ENCODE data around the gene CRBN.
A peak's percentile ranks its signal among the peaks of the same experiment; 100 is the strongest.

The CRBN gene

DNA sequence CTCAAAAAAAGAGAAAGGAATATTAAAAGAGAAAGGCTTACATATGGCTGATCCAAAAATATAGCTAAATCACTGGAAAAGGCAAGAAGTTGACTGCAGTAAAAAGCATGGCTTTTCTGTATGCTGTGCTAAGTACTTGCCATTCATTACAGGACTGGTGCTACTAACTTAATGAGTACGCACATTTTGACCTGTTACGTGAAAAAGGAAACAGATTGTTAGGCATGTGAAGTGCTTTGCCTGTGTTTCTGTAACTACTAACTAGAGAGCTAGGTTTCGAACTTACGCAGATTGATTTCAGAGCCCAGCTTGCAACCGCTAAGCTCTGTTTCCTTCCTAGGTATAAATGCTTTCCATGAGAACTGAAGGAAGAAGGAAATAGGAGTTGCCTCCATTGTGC, 49.9 kb downstream of the CRBN start:
- Mint-ChIP-seq H3K9me3 (no peaks in the 10 kb centered on the region), H3K4me3 (peak overlapping the region in 1 of 3 experiments; percentile 39), H3K36me3 (ENCODE audit: low read depth) (peaks cover 40% of the 10 kb centered on the region), H3K4me1 (peaks cover 28% of the 10 kb centered on the region), H3K27me3 (ENCODE audit: low read depth) (no peaks in the 10 kb centered on the region), H3K27ac (no peak overlapping the region)
- TF ChIP-seq CTCF (IDR thresholded peaks at IDR 0.05; ENCODE audit: unreplicated experiment in 3 of 3), result no peak

- Mint-ChIP-seq H3K27me3 (ENCODE audit: low read depth) (no peaks in the 10 kb centered on the region), H3K27ac (peak overlapping the region; percentile 92 to 99 (median 99)), H3K4me3 (peak overlapping the region; percentile 90 to 97 (median 95)), H3K4me1 (peaks cover 24% of the 10 kb centered on the region), H3K9me3 (no peaks in the 10 kb centered on the region), H3K36me3 (ENCODE audit: low read depth) (peaks cover 28% of the 10 kb centered on the region)
- no peak for TF ChIP-seq CTCF (IDR thresholded peaks at IDR 0.05; ENCODE audit: unreplicated experiment in 3 of 3)
Observed at GRCh38 chr3:3127432-3128010, 52.0 kb downstream of the CRBN start.

DNA sequence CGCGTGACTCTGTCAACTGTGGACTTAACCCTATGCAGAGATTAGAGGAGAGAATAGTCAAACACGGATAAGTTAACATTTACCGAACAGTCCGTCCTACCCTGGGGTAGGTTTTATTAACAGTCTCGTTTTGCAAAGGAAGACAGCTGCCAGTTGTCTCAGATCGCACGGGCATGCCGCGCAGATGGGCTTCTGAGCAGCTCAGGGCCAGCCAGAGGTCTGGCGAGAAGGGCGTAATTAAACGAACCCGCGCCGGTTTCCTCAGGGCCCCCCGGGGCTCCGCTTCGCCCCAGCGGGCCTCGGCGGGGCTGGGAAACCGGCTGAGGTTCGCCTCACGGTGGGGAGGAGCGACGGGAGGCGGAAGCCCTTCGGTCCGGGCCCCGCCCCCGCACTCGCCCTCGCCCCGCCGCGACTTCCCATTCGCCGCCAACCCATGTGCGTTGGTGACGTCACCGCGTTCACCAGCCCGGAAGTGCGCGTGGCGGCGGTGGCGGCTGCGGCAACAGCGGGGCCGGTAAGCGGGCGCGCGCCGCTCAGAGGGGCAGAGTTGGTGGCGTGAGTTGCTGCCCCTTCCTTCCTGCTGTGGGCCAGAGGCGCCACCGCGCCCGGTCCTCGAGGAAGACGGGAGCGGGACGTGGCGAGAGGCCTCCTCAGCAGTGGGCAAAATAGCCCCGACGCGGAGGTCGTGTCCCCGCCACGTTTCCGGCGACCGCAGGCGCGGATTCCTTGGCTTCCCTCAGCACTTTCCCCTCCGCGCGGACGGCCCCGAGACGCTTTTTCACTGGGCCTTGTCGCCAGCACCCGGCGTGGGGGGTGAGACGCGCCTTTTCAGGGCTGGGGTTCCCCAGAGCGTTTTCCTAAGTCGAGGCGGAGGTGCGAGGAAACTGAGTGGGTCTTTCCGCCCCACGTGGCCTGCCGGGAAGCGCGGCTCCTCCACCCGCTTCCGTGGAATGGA, 52.7 kb downstream of the CRBN start, which contains the start of gene TRNT1:
TSS of gene TRNT1 (plus strand) at position 464 of the 955 bp plus-strand sequence. CDS start 2,101 bp downstream, outside the sequence.
- H3K4me3 Mint-ChIP-seq, result peak within 1 kb of the TSS; percentile 90 to 97 (median 95)
- peak within 1 kb of the TSS; percentile 92 to 99 (median 99) for H3K27ac Mint-ChIP-seq
- H3K36me3 Mint-ChIP-seq (ENCODE audit: low read depth), result peaks cover 28% of the 10 kb centered on the region
- no peaks in the 10 kb centered on the region for H3K27me3 Mint-ChIP-seq (ENCODE audit: low read depth)
- peaks cover 24% of the 10 kb centered on the region for H3K4me1 Mint-ChIP-seq
- no peak for TF ChIP-seq CTCF (IDR thresholded peaks at IDR 0.05; ENCODE audit: unreplicated experiment in 3 of 3)
- no peaks in the 10 kb centered on the region for H3K9me3 Mint-ChIP-seq

GRCh38 chr3:3125977-3126376, 53.5 kb downstream of the CRBN start:
- H3K4me1 Mint-ChIP-seq, result peaks cover 24% of the 10 kb centered on the region
- peak overlapping the region; percentile 90 to 97 (median 95) for H3K4me3 Mint-ChIP-seq
- TF ChIP-seq CTCF (IDR thresholded peaks at IDR 0.05; ENCODE audit: unreplicated experiment in 3 of 3), result no peak
- H3K9me3 Mint-ChIP-seq, result no peaks in the 10 kb centered on the region
- no peaks in the 10 kb centered on the region for H3K27me3 Mint-ChIP-seq (ENCODE audit: low read depth)
- H3K36me3 Mint-ChIP-seq (ENCODE audit: low read depth), result peaks cover 23% of the 10 kb centered on the region
- H3K27ac Mint-ChIP-seq, result peak overlapping the region; percentile 92 to 99 (median 99)

- no peaks in the 10 kb centered on the region for H3K36me3 Mint-ChIP-seq (ENCODE audit: low read depth)
- H3K27me3 Mint-ChIP-seq (ENCODE audit: low read depth), result no peaks in the 10 kb centered on the region
- TF ChIP-seq CTCF (IDR thresholded peaks at IDR 0.05; ENCODE audit: unreplicated experiment in 3 of 3), result no peak
- no peak overlapping the region for H3K4me3 Mint-ChIP-seq
- no peaks in the 10 kb centered on the region for H3K9me3 Mint-ChIP-seq
- H3K27ac Mint-ChIP-seq, result no peak overlapping the region
- H3K4me1 Mint-ChIP-seq, result no peaks in the 10 kb centered on the region
Observed at GRCh38 chr3:3119393-3119851, 60.1 kb downstream of the CRBN start.
